Activated naive CD8-positive, alpha-beta T cell treated with anti-CD3 and anti-CD28 coated beads, Interleukin-2, amount 50 U/mL, for 24 hours (primary cell): ENCODE measurements around the gene CNTF.

ENCODE experiments used
- ATAC-seq: fragments of 150-1000 bp; cut with Tn5 transposase; one replicate; pipeline ENCODE4 v1.10.0; 2021
- DNase-seq: peaks from one replicate; pipeline ENCODE4 v3.0.0; 2021
- H3K27ac Mint-ChIP-seq: one replicate; pipeline ENCODE4 v1.8.0; 2021; ENCODE audit warnings: mild to moderate bottlenecking, mixed read lengths
- H3K27me3 Mint-ChIP-seq: one replicate; pipeline ENCODE4 v1.8.0; 2021; ENCODE audit warnings: mixed read lengths
- H3K36me3 Mint-ChIP-seq: one replicate; pipeline ENCODE4 v1.8.0; 2021; ENCODE audit warnings: low read depth, mixed read lengths
- H3K4me1 Mint-ChIP-seq: one replicate; pipeline ENCODE4 v1.8.0; 2021; ENCODE audit warnings: mixed read lengths
- H3K4me3 Mint-ChIP-seq: one replicate; pipeline ENCODE4 v1.8.0; 2021; ENCODE audit warnings: mild to moderate bottlenecking, moderate library complexity, mixed read lengths
- H3K9me3 Mint-ChIP-seq: one replicate; pipeline ENCODE4 v1.8.0; 2021; ENCODE audit warnings: mixed read lengths

CNTF gene

GRCh38 chr11:58625086-58625485 is 2.6 kb downstream of the CNTF start:
- Mint-ChIP-seq H3K4me3 (no peak overlapping the region), H3K4me1 (peaks cover 25% of the 10 kb centered on the region), H3K27me3 (no peaks in the 10 kb centered on the region), H3K9me3 (no peaks in the 10 kb centered on the region), H3K36me3 (peaks cover 44% of the 10 kb centered on the region), H3K27ac (no peak overlapping the region)
- DNase-seq, result no peak
- no peak for ATAC-seq

GRCh38 chr11:58625826-58626460 is 3.5 kb downstream of the CNTF start:
- Mint-ChIP-seq H3K36me3 (peaks cover 39% of the 10 kb centered on the region), H3K9me3 (no peaks in the 10 kb centered on the region), H3K4me1 (peaks cover 21% of the 10 kb centered on the region), H3K27ac (no peak overlapping the region), H3K4me3 (no peak overlapping the region), H3K27me3 (no peaks in the 10 kb centered on the region)
- ATAC-seq (no peak), DNase-seq (no peak)

GRCh38 chr11:58626934-58627483 is 4.5 kb downstream of the CNTF start:
- no peaks in the 10 kb centered on the region for H3K9me3 Mint-ChIP-seq
- DNase-seq (no peak), ATAC-seq (no peak)
- no peaks in the 10 kb centered on the region for H3K27me3 Mint-ChIP-seq
- peaks cover 37% of the 10 kb centered on the region for H3K36me3 Mint-ChIP-seq
- H3K4me1 Mint-ChIP-seq, result peaks cover 12% of the 10 kb centered on the region
- peak overlapping the region; percentile 1 for H3K27ac Mint-ChIP-seq
- H3K4me3 Mint-ChIP-seq, result no peak overlapping the region

GRCh38 chr11:58628446-58628845 is 6.0 kb downstream of the CNTF start:
- Mint-ChIP-seq H3K4me3 (no peak overlapping the region), H3K4me1 (peaks cover 9% of the 10 kb centered on the region), H3K36me3 (peaks cover 26% of the 10 kb centered on the region), H3K27me3 (no peaks in the 10 kb centered on the region), H3K27ac (no peak overlapping the region), H3K9me3 (no peaks in the 10 kb centered on the region)
- no peak for DNase-seq
- ATAC-seq, result no peak

GRCh38 chr11:58629857-58630256 is 7.4 kb downstream of the CNTF start:
- no peak for DNase-seq
- Mint-ChIP-seq H3K36me3 (peaks cover 15% of the 10 kb centered on the region), H3K27ac (no peak overlapping the region), H3K4me1 (peaks cover 9% of the 10 kb centered on the region), H3K4me3 (no peak overlapping the region), H3K27me3 (no peaks in the 10 kb centered on the region), H3K9me3 (no peaks in the 10 kb centered on the region)
- peak; percentile 70 for ATAC-seq

GRCh38 chr11:58631378-58631777 is 8.9 kb downstream of the CNTF start:
- Mint-ChIP-seq H3K27ac (no peak overlapping the region), H3K4me1 (peaks cover 7% of the 10 kb centered on the region), H3K9me3 (no peaks in the 10 kb centered on the region), H3K27me3 (no peaks in the 10 kb centered on the region), H3K4me3 (no peak overlapping the region), H3K36me3 (peaks cover 10% of the 10 kb centered on the region)
- DNase-seq (no peak), ATAC-seq (no peak)

- Mint-ChIP-seq H3K4me1 (peaks cover 5% of the 10 kb centered on the region), H3K9me3 (no peaks in the 10 kb centered on the region), H3K4me3 (no peak overlapping the region), H3K36me3 (peaks cover 3% of the 10 kb centered on the region), H3K27ac (no peak overlapping the region), H3K27me3 (no peaks in the 10 kb centered on the region)
- ATAC-seq, result no peak
- no peak for DNase-seq
These were observed 10.0 kb downstream of the CNTF start for GRCh38 chr11:58632510-58632909.

GRCh38 chr11:58636587-58636986 is 14.1 kb downstream of the CNTF start:
- no peaks in the 10 kb centered on the region for H3K36me3 Mint-ChIP-seq
- no peak overlapping the region for H3K27ac Mint-ChIP-seq
- no peaks in the 10 kb centered on the region for H3K9me3 Mint-ChIP-seq

GRCh38 chr11:58637371-58637770 is 14.9 kb downstream of the CNTF start:
- Mint-ChIP-seq H3K27me3 (no peaks in the 10 kb centered on the region), H3K4me1 (peaks cover 18% of the 10 kb centered on the region), H3K27ac (no peak overlapping the region), H3K9me3 (no peaks in the 10 kb centered on the region), H3K4me3 (no peak overlapping the region), H3K36me3 (no peaks in the 10 kb centered on the region)
- no peak for ATAC-seq
- no peak for DNase-seq

More at GRCh38 chr11:58636587-58636986, 14.1 kb downstream of the CNTF start:
- Mint-ChIP-seq H3K4me3 (no peak overlapping the region), H3K4me1 (peaks cover 18% of the 10 kb centered on the region), H3K27me3 (no peaks in the 10 kb centered on the region)
- ATAC-seq (no peak), DNase-seq (no peak)

- Mint-ChIP-seq H3K4me1 (peaks cover 18% of the 10 kb centered on the region), H3K27me3 (no peaks in the 10 kb centered on the region), H3K36me3 (no peaks in the 10 kb centered on the region), H3K9me3 (no peaks in the 10 kb centered on the region), H3K4me3 (no peak overlapping the region), H3K27ac (no peak overlapping the region)
- DNase-seq, result no peak
- no peak for ATAC-seq
These were observed 16.6 kb downstream of the CNTF start for GRCh38 chr11:58639103-58639502.

- Mint-ChIP-seq H3K36me3 (no peaks in the 10 kb centered on the region), H3K27ac (no peak overlapping the region), H3K4me1 (peaks cover 18% of the 10 kb centered on the region), H3K4me3 (no peak overlapping the region), H3K9me3 (no peaks in the 10 kb centered on the region), H3K27me3 (no peaks in the 10 kb centered on the region)
- ATAC-seq (no peak), DNase-seq (no peak)
These were observed 17.2 kb downstream of the CNTF start for GRCh38 chr11:58639669-58640068.

- H3K9me3 Mint-ChIP-seq, result peaks cover 4% of the 10 kb centered on the region
- ATAC-seq (peak; percentile 43), DNase-seq (no peak)
- peaks cover 3% of the 10 kb centered on the region for H3K36me3 Mint-ChIP-seq
- peaks cover 18% of the 10 kb centered on the region for H3K4me1 Mint-ChIP-seq
- H3K27ac Mint-ChIP-seq, result no peak overlapping the region
- no peaks in the 10 kb centered on the region for H3K27me3 Mint-ChIP-seq
- H3K4me3 Mint-ChIP-seq, result no peak overlapping the region
These were observed 18.0 kb downstream of the CNTF start for GRCh38 chr11:58640386-58641023.

GRCh38 chr11:58641341-58641740 is 18.9 kb downstream of the CNTF start:
- H3K4me1 Mint-ChIP-seq, result peaks cover 18% of the 10 kb centered on the region
- peaks cover 4% of the 10 kb centered on the region for H3K9me3 Mint-ChIP-seq
- DNase-seq, result no peak
- H3K36me3 Mint-ChIP-seq, result peaks cover 3% of the 10 kb centered on the region
- no peak overlapping the region for H3K4me3 Mint-ChIP-seq
- no peaks in the 10 kb centered on the region for H3K27me3 Mint-ChIP-seq
- no peak for ATAC-seq
- H3K27ac Mint-ChIP-seq, result no peak overlapping the region

- DNase-seq, result no peak
- Mint-ChIP-seq H3K4me1 (peaks cover 18% of the 10 kb centered on the region), H3K36me3 (peaks cover 3% of the 10 kb centered on the region), H3K9me3 (peaks cover 4% of the 10 kb centered on the region), H3K27ac (no peak overlapping the region), H3K4me3 (no peak overlapping the region), H3K27me3 (no peaks in the 10 kb centered on the region)
- no peak for ATAC-seq
These were observed 19.5 kb downstream of the CNTF start for GRCh38 chr11:58641803-58642581.

GRCh38 chr11:58645854-58646253 is 23.4 kb downstream of the CNTF start:
- no peaks in the 10 kb centered on the region for H3K27me3 Mint-ChIP-seq
- DNase-seq (no peak), ATAC-seq (no peak)
- no peak overlapping the region for H3K27ac Mint-ChIP-seq
- no peak overlapping the region for H3K4me3 Mint-ChIP-seq
- peaks cover 7% of the 10 kb centered on the region for H3K4me1 Mint-ChIP-seq
- peaks cover 4% of the 10 kb centered on the region for H3K9me3 Mint-ChIP-seq
- peaks cover 3% of the 10 kb centered on the region for H3K36me3 Mint-ChIP-seq
